GM18511 (cell line): Measurements from ENCODE around the gene B3GALNT2.
"Not testable (repeated sequence)": the region's sequence is repeated elsewhere in the genome, so short reads cannot be mapped to it uniquely, and the experiment has no call there.

Experiments
- ATAC-seq: cut with Tn5 transposase; IDR thresholded peaks from one replicate; pipeline ENCODE4 v1.9.1; 2021; ENCODE audit warnings: mild to moderate bottlenecking, moderate library complexity; ENCODE audit not compliant: unreplicated experiment

B3GALNT2 gene

GRCh38 chr1:235504122-235504493 is at the start of gene B3GALNT2:
Gene B3GALNT2 (minus strand): TSS chr1:235504452. CDS start chr1:235504252, 200 bp downstream.
- ATAC-seq = peak; percentile 55

DNA sequence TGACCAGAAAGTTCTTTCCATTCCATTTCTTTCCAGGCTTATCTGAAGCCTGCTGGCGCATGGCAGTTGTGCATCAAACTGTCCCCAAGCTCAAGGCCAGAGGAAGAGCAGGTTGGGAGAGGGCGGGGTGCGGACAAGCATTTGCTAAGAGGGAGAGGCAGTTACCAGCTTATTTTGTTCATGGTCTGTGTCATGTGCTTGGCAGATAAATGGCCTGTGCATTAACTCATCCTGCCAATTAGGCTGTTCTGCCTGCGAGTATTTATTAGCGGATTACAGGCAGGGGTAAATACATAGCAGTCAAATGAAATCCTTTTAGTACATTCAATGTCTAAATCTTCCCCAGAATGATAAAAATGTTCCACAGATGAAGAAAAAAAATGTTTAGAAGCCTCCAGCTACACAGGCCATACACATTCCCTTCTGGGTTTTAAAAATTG is 48.9 kb upstream of the B3GALNT2 start:
- no peak for ATAC-seq

- no peak for ATAC-seq
Observed at GRCh38 chr1:235552146-235552716, 48.0 kb upstream of the B3GALNT2 start.

GRCh38 chr1:235549351-235550139 is 45.3 kb upstream of the B3GALNT2 start:
- ATAC-seq = no peak

DNA sequence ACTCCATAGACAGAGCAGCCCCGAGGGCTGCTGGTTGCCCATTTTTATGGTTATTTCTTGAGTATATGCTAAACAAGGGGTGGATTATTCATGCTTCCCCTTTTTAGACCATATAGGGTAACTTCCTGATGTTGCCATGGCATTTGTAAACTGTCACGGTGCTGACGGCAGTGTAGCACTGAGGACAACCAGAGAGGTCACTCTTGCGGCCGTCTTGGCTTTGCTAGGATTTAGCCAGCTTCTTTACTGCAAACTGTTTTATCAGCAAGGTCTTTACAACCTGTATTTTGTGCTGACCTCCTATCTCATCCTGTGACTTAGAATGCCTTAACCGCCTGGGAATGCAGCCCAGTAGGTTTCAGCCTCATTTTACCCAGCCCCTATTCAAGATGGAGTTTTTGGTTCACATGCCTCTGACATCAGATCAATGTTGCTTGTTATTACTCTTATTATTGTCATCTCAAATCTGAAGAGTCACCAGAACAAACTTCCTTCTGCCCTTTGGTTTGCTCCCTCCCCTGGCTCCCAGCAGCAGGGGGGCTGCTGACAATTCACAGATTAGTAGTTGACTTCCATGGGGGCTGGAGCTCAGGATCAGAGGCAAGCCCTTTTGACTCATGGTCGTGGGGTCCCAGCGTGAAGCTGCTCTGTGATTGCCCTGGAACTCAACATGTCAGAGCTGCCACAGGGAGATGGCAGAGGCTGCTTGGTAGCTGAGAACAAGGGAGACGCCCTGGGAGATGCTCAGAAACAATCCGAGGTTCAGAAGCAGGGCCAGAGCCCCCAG is 42.3 kb upstream of the B3GALNT2 start:
- ATAC-seq = not testable (repeated sequence)

- no peak for ATAC-seq
Observed at GRCh38 chr1:235545292-235545930, 41.2 kb upstream of the B3GALNT2 start.

GRCh38 chr1:235542845-235543244 is 38.6 kb upstream of the B3GALNT2 start:
- not testable (repeated sequence) for ATAC-seq

- ATAC-seq = no peak
Observed at GRCh38 chr1:235533476-235534168, 29.4 kb upstream of the B3GALNT2 start.

GRCh38 chr1:235532360-235532759 is 28.1 kb upstream of the B3GALNT2 start:
- ATAC-seq = no peak

- ATAC-seq = no peak
Observed at GRCh38 chr1:235527196-235527814, 23.1 kb upstream of the B3GALNT2 start.

GRCh38 chr1:235525314-235525713 is 21.1 kb upstream of the B3GALNT2 start:
- no peak for ATAC-seq

DNA sequence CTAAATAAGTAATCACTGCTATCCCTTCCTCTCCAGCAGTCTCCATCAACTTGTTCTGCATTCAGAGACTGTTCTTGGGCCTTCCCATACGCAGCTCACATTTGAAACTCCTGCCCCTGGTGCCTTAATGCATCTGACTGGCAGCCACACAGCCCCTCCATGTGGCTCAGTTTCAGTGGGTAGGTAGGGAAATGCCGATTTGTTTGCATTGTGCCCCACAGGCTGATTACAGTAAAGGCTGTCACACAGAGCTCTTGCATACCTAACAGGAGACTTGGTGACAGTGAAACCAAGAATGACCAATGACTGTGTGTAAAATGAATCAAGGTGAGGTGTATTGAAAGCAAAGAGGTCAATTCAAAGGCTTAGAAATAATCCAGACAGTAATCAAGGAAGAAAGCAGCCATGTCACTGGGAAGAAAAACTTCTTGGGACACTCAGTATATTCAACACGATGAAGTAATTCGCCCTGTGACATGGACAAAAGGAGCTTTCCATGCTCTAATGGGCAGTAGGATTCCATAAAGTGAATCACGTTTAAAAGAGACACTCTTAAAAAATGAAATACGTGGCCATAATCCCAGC is 12.7 kb upstream of the B3GALNT2 start:
- ATAC-seq = no peak

DNA sequence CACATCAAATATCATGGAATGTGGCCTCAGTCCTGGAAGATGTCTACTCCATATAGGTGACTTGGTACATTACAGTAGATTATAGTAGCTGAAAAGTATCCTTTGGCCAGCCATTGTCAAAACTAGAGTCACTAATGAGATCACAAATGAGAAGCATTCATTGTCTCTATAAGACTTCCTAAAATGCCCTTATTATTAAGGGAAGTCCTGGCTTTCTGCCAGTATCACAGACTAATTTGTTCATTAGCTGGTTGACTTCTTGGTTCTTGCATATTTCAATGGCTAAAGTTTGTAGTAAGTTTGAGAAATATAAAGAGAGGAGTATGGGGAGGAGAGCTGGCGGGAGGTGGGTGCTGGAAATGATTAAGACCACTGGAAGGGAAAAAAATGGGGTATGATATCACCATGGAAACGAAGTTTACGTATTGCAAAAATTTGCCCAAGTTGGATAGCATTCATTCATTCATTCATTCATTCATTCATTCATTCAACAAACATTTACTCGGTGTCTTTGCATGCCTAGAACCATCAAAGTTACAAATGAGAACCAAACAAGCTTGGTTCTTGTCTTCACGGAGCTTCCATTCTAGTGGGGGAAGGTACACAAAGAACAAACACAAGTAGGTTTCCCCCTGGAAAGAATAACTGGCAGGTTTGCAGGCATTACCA is 11.7 kb upstream of the B3GALNT2 start:
- no peak for ATAC-seq

GRCh38 chr1:235513495-235514366 is 9.5 kb upstream of the B3GALNT2 start:
- ATAC-seq = peak; percentile 50

GRCh38 chr1:235511470-235512240 is 7.4 kb upstream of the B3GALNT2 start:
- no peak for ATAC-seq

DNA sequence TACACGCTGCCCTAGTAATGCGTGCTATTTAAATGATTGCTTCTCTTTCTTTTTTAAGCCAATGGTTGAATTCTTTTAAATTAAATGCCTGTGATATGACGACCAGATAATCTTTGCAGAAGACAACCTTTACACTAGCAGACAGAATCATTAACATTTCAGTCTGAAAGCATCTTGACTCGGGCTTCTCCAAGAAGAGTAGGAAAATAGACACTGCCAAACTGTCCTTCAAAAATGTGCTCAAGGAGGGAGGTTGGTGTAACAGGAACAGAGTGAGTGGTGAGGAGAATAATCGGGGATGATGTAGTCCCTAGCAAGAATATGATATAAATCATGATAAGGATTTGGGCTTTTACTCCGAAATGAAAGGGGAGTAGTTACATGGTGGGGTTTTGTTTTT is 6.6 kb upstream of the B3GALNT2 start:
- ATAC-seq = no peak

DNA sequence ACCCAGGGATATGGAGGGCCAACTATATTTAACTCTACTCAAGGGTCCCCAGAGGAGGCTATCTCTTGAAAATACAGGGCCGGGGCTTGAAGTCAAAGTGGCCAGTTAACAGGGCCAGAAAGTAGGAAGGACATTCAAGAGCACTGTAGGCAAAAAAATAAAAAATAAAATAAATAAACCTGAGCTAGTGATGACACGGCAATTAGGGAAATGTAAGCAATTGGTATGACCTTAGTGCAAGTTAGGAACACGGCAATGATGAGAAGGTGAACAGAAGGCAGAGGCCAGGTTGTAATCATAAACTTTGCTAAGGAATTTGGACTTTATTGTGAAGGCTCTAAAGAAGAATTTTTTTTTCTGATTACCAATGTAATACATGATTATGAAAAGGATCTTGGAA is 3.4 kb upstream of the B3GALNT2 start:
- no peak for ATAC-seq
